Liver (tissue), 9 donors: ENCODE measurements around the gene ATXN3. TPM values are rescaled to one million over a fixed set of nuclear protein-coding genes. Genes with fewer than 3 reads are reported as not detected.

ENCODE experiments used
- DNase-seq: peaks from one replicate; pipeline ENCODE4 v3.0.0-alpha.2; 2017; ENCODE audit warnings: low spot score
- H3K27ac ChIP-seq, 2 donors: one replicate each; pipeline ENCODE4 v1.7.0; 2013; ENCODE audit warnings: inconsistent platforms in 2 of 2, low read length in 2 of 2, control low read depth in 1 of 2, low read depth in 1 of 2, mild to moderate bottlenecking in 1 of 2
- H3K27me3 ChIP-seq, 4 donors: one replicate each; pipeline versions ENCODE4 v1.6.1 to v1.7.0; 2013; ENCODE audit warnings: low read length in 3 of 4, inconsistent platforms in 1 of 4, mild to moderate bottlenecking in 1 of 4, moderate library complexity in 1 of 4; ENCODE audit not compliant: control insufficient read depth in 4 of 4, insufficient read depth in 4 of 4
- H3K36me3 ChIP-seq, 4 donors: one replicate each; pipeline versions ENCODE4 v1.6.1 to v1.7.0; 2013; ENCODE audit warnings: low read length in 3 of 4, mild to moderate bottlenecking in 3 of 4, low read depth in 1 of 4, moderate library complexity in 1 of 4; ENCODE audit not compliant: control insufficient read depth in 4 of 4, insufficient read depth in 3 of 4
- H3K4me1 ChIP-seq, 4 donors: one replicate each; pipeline versions ENCODE4 v1.6.1 to v1.7.0; 2013; ENCODE audit warnings: low read length in 3 of 4, mild to moderate bottlenecking in 3 of 4, moderate library complexity in 1 of 4; ENCODE audit not compliant: control insufficient read depth in 4 of 4, insufficient read depth in 4 of 4
- H3K4me3 ChIP-seq, 3 donors: one replicate each; pipeline versions ENCODE4 v1.6.1 to v1.7.0; 2013; ENCODE audit warnings: low read length in 3 of 3, control low read depth in 1 of 3, low read depth in 1 of 3, mild to moderate bottlenecking in 1 of 3
- H3K9ac ChIP-seq, 2 donors: one replicate each; pipeline ENCODE4 v1.7.0; 2013; ENCODE audit warnings: low read length in 2 of 2, mild to moderate bottlenecking in 2 of 2, moderate library complexity in 2 of 2, control low read depth in 1 of 2, low read depth in 1 of 2
- H3K9me3 ChIP-seq, 4 donors: one replicate each; pipeline versions ENCODE4 v1.6.1 to v1.7.0; 2013; ENCODE audit warnings: low read length in 3 of 4; ENCODE audit not compliant: control insufficient read depth in 4 of 4
- FOXA1 ChIP-seq: IDR thresholded peaks from 2 replicates; pipeline ENCODE4 v1.6.1; 2016; ENCODE audit warnings: antibody characterized with exemption
- FOXA2 ChIP-seq: IDR thresholded peaks from 2 replicates; pipeline ENCODE4 v1.6.1; 2016; ENCODE audit warnings: antibody characterized with exemption
- HNF4A ChIP-seq, 2 donors: conservative IDR thresholded peaks; 2 replicates each; pipeline ENCODE4 v1.6.1; 2016; ENCODE audit warnings: antibody characterized with exemption in 2 of 2, mild to moderate bottlenecking in 2 of 2
- HNF4G ChIP-seq: IDR thresholded peaks from 2 replicates; pipeline ENCODE4 v1.6.1; 2016; ENCODE audit warnings: antibody characterized with exemption
- JUND ChIP-seq, 2 donors: IDR thresholded peaks; 2 replicates each; pipeline ENCODE4 v1.6.1; 2016; ENCODE audit warnings: antibody characterized with exemption in 2 of 2
- NR2F2 ChIP-seq: IDR thresholded peaks from 2 replicates; pipeline ENCODE4 v1.6.1; 2016; ENCODE audit warnings: antibody characterized with exemption
- RAD21 ChIP-seq, 2 donors: IDR thresholded peaks; 2 replicates each; pipeline ENCODE4 v1.6.1; 2016; ENCODE audit warnings: antibody characterized with exemption in 2 of 2, mild to moderate bottlenecking in 2 of 2
- RXRA ChIP-seq, 2 donors: IDR thresholded peaks; 2 replicates each; pipeline ENCODE4 v1.6.1; 2017 to 2018; ENCODE audit warnings: antibody characterized with exemption in 2 of 2, mild to moderate bottlenecking in 1 of 2
- SP1 ChIP-seq: IDR thresholded peaks from 2 replicates; pipeline ENCODE4 v1.6.1; 2018; ENCODE audit warnings: antibody characterized with exemption, mild to moderate bottlenecking
- TAF1 ChIP-seq: conservative IDR thresholded peaks from 2 replicates; pipeline ENCODE4 v1.6.1; 2016; ENCODE audit warnings: antibody characterized with exemption, mild to moderate bottlenecking
- YY1 ChIP-seq: IDR thresholded peaks from 2 replicates; pipeline ENCODE4 v1.6.1; 2016; ENCODE audit warnings: antibody characterized with exemption, mild to moderate bottlenecking
- WGBS: extraction: QIAGEN DNeasy Blood & Tissue Kit; methylation state at CpG from one replicate; pipeline ENCODE4 v1.1.7; 2013; 5-methylcytosine and 5-hydroxymethylcytosine counted together
- polyA plus RNA-seq, 2 donors: library from polyadenylated mRNA; stranded (reverse) in 1 of 2; unstranded in 1 of 2; fragments of 200-250 nt in 1 of 2; fragments of >200 nt in 1 of 2; fragmentation: Nextera tagmentation in 1 of 2; extraction: Ambion mirVana in 1 of 2; gene quantifications; one replicate each; pipeline versions ENCODE4 v1.2.1 to v1.2.3, GENCODE V29; 2013 to 2015
- total RNA-seq, 2 donors: library from RNA; depleted of rRNA; stranded (reverse); fragments of >200 nt; gene quantifications; one replicate each; pipeline ENCODE4 v1.2.3, GENCODE V29; 2014
- TF ChIP-seq, protein P1 (sequence below): IDR thresholded peaks from 2 replicates; pipeline ENCODE4 v1.6.1; 2016; ENCODE audit warnings: antibody characterized with exemption
- TF ChIP-seq, protein P2 (sequence below): IDR thresholded peaks from 2 replicates; pipeline ENCODE4 v1.6.1; 2016; ENCODE audit warnings: antibody characterized with exemption, mild to moderate bottlenecking
- TF ChIP-seq, protein P3 (sequence below): IDR thresholded peaks from 2 replicates; pipeline ENCODE4 v1.6.1; 2016; ENCODE audit warnings: antibody characterized with exemption
- TF ChIP-seq, protein P4 (sequence below): fragments of 150-350 bp; IDR thresholded peaks from 2 replicates; pipeline ENCODE4 v1.5.1; 2017; ENCODE audit warnings: improper control_type of control experiment, low read depth, low read length; ENCODE audit not compliant: missing input control
- TF ChIP-seq, protein P5 (sequence below): IDR thresholded peaks from 2 replicates; pipeline ENCODE4 v1.6.1; 2016; ENCODE audit warnings: antibody characterized with exemption
- donor health status: healthy.
- donor health status: healthy.
- donor health status: healthy.
- donor health status: healthy.
- donor health status: healthy.

Gene ATXN3
- total and polyA plus RNA-seq, 4 donors: 3.6 to 17.7 (median 9.1) TPM

DNA sequence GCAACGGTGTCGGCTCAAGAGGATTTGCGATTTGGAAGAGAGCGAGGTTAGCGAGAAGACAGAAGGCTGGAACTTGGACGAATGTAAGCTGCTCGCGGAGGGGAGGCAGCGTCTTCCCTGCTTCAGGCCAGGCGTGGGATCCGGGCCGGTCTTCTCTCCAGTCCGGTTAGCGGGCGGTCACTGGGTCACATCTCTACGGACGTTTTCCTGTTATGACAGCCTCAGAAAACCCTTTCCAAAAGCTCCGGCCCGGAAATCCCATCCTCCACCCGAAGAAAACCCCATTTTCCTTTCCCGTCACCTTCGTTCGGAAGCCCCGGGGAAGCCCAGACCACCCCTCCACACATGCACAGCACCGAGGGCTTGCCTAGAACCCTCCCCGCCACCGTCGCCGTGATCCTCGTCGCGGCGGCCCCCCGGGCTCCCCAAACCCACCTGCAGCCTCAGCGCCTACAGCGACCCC, 14.9 kb upstream of the ATXN3 start:
- Histone ChIP-seq H3K36me3 (peaks cover 0 to 7% (median 4%) of the 10 kb centered on the region in 4 donors), H3K27ac (peak overlapping the region; percentile 90 to 93), H3K9ac (peak overlapping the region; percentile 73 to 77), H3K27me3 (no peaks in the 10 kb centered on the region), H3K4me1 (peaks cover 3 to 12% (median 6%) of the 10 kb centered on the region in 4 donors), H3K4me3 (peak overlapping the region; percentile 78 to 99 (median 95)), H3K9me3 (no peaks in the 10 kb centered on the region)
- under 1% methylated on average over 36 of the region's 36 CpGs for whole genome bisulfite sequencing
- peak; percentile 13 for TF ChIP-seq HNF4G
- TF ChIP-seq, protein P1, sequence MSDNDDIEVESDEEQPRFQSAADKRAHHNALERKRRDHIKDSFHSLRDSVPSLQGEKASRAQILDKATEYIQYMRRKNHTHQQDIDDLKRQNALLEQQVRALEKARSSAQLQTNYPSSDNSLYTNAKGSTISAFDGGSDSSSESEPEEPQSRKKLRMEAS: no peak
- peak in 1 of 2 donors; percentile 13 for TF ChIP-seq RXRA (IDR thresholded peaks at IDR 0.05)
- TF ChIP-seq NR2F2: no peak
- TF ChIP-seq, protein P2, sequence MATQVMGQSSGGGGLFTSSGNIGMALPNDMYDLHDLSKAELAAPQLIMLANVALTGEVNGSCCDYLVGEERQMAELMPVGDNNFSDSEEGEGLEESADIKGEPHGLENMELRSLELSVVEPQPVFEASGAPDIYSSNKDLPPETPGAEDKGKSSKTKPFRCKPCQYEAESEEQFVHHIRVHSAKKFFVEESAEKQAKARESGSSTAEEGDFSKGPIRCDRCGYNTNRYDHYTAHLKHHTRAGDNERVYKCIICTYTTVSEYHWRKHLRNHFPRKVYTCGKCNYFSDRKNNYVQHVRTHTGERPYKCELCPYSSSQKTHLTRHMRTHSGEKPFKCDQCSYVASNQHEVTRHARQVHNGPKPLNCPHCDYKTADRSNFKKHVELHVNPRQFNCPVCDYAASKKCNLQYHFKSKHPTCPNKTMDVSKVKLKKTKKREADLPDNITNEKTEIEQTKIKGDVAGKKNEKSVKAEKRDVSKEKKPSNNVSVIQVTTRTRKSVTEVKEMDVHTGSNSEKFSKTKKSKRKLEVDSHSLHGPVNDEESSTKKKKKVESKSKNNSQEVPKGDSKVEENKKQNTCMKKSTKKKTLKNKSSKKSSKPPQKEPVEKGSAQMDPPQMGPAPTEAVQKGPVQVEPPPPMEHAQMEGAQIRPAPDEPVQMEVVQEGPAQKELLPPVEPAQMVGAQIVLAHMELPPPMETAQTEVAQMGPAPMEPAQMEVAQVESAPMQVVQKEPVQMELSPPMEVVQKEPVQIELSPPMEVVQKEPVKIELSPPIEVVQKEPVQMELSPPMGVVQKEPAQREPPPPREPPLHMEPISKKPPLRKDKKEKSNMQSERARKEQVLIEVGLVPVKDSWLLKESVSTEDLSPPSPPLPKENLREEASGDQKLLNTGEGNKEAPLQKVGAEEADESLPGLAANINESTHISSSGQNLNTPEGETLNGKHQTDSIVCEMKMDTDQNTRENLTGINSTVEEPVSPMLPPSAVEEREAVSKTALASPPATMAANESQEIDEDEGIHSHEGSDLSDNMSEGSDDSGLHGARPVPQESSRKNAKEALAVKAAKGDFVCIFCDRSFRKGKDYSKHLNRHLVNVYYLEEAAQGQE: no peak
- TF ChIP-seq YY1: no peak
- no peak for TF ChIP-seq SP1
- peak; percentile 19 for TF ChIP-seq TAF1
- no peak for DNase-seq

DNA sequence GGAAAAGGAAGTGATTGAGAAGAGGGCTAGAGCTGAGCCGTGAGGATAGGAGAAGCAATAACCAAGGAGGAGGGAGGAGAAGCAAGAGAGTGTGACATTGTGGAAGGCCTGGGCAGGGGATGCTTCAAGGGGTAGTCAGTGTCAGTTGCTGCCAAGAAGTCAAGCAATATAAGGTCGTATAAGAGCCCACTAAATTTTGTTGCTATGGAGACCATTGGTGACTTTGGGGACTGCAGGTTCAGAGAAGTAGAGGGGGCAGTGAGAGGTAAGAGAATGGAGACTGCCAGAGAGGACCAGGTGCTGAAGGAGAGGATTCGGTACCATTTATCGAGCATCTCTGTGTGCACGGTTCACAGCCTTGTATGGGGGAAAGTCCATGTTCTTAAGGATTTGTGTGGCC, 3.1 kb upstream of the ATXN3 start:
- H3K27me3 ChIP-seq: no peaks in the 10 kb centered on the region
- no peak overlapping the region for H3K9ac ChIP-seq
- H3K36me3 ChIP-seq: no peaks in the 10 kb centered on the region
- no peaks in the 10 kb centered on the region for H3K9me3 ChIP-seq
- 85% methylated on average over 5 of the region's 5 CpGs for WGBS
- peaks cover 0 to 13% (median 5%) of the 10 kb centered on the region in 4 donors for H3K4me1 ChIP-seq
- DNase-seq: no peak
- H3K4me3 ChIP-seq: no peak overlapping the region
- TF ChIP-seq FOXA1 (no peak), NR2F2 (no peak), FOXA2 (no peak), RXRA (IDR thresholded peaks at IDR 0.05) (no peak), JUND (IDR thresholded peaks at IDR 0.05) (no peak), RAD21 (IDR thresholded peaks at IDR 0.05) (no peak), HNF4A (conservative IDR thresholded peaks at IDR 0.05) (no peak)
- TF ChIP-seq, protein P3, sequence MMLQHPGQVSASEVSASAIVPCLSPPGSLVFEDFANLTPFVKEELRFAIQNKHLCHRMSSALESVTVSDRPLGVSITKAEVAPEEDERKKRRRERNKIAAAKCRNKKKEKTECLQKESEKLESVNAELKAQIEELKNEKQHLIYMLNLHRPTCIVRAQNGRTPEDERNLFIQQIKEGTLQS: no peak
- TF ChIP-seq, protein P2: no peak
- TF ChIP-seq, protein P1: no peak
- TF ChIP-seq, protein P4, sequence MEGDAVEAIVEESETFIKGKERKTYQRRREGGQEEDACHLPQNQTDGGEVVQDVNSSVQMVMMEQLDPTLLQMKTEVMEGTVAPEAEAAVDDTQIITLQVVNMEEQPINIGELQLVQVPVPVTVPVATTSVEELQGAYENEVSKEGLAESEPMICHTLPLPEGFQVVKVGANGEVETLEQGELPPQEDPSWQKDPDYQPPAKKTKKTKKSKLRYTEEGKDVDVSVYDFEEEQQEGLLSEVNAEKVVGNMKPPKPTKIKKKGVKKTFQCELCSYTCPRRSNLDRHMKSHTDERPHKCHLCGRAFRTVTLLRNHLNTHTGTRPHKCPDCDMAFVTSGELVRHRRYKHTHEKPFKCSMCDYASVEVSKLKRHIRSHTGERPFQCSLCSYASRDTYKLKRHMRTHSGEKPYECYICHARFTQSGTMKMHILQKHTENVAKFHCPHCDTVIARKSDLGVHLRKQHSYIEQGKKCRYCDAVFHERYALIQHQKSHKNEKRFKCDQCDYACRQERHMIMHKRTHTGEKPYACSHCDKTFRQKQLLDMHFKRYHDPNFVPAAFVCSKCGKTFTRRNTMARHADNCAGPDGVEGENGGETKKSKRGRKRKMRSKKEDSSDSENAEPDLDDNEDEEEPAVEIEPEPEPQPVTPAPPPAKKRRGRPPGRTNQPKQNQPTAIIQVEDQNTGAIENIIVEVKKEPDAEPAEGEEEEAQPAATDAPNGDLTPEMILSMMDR: no peak
- TF ChIP-seq, protein P5, sequence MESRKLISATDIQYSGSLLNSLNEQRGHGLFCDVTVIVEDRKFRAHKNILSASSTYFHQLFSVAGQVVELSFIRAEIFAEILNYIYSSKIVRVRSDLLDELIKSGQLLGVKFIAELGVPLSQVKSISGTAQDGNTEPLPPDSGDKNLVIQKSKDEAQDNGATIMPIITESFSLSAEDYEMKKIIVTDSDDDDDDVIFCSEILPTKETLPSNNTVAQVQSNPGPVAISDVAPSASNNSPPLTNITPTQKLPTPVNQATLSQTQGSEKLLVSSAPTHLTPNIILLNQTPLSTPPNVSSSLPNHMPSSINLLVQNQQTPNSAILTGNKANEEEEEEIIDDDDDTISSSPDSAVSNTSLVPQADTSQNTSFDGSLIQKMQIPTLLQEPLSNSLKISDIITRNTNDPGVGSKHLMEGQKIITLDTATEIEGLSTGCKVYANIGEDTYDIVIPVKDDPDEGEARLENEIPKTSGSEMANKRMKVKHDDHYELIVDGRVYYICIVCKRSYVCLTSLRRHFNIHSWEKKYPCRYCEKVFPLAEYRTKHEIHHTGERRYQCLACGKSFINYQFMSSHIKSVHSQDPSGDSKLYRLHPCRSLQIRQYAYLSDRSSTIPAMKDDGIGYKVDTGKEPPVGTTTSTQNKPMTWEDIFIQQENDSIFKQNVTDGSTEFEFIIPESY: no peak
- no peak overlapping the region for H3K27ac ChIP-seq
